ENCODE measurements around the gene APOL4.

DNA sequence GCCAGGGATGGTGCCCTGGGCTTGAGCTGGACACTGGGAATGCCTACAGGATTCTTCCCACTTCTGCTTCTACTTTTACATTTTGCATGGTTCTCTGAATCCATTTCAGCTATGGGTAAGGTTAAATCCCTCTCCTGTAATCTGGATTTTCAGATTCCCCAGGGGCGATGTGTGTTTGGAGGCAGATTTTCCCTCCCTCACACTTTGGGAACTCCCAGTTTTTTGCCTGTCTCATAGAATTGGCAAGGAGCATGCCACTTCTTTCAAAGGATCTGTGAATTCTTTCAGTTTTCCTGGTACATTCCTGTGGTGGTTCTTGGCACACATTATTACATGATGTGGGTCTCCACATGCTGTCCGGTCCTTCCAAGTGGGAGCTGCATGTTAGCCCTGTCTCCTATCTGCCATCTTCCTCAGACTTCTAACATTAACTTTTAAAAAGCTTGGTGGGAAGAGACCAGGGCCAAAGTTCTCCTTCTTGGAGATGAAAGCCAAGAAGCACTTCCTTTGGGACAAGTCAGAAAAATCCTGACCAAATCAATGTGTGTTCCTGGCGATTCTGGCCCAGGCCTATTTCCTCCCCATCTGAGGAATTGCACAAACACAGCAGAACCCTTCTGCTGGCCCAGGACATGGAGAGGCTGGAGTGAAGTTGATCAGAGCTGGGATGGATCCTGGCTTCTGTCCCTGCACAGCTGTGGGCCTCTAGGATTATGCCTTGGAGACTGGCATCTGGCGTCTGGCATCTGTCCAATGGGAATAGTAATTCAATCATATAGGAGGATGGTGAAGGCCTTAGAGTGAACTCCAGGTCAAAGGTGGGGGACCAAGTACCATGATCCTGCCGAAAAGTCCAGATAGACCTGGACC lies 43.1 kb upstream of the APOL4 start:
- TF ChIP-seq, protein P1, sequence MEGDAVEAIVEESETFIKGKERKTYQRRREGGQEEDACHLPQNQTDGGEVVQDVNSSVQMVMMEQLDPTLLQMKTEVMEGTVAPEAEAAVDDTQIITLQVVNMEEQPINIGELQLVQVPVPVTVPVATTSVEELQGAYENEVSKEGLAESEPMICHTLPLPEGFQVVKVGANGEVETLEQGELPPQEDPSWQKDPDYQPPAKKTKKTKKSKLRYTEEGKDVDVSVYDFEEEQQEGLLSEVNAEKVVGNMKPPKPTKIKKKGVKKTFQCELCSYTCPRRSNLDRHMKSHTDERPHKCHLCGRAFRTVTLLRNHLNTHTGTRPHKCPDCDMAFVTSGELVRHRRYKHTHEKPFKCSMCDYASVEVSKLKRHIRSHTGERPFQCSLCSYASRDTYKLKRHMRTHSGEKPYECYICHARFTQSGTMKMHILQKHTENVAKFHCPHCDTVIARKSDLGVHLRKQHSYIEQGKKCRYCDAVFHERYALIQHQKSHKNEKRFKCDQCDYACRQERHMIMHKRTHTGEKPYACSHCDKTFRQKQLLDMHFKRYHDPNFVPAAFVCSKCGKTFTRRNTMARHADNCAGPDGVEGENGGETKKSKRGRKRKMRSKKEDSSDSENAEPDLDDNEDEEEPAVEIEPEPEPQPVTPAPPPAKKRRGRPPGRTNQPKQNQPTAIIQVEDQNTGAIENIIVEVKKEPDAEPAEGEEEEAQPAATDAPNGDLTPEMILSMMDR (IDR thresholded peaks at IDR 0.05; ENCODE audit: borderline replicate concordance, extremely low read depth, low read length, poor library complexity, severe bottlenecking), result no peak
- no peak for TF ChIP-seq EZH2 (IDR thresholded peaks at IDR 0.05; ENCODE audit: borderline replicate concordance, low read depth, low read length, severe bottlenecking)

All from DND-41 (cell line).